IMR-90 (cell line): ENCODE results near the gene ARMC9. TPM values are rescaled to one million over a fixed set of nuclear protein-coding genes. Genes with fewer than 3 reads are reported as not detected.

ENCODE experiments used
- ATAC-seq: fragments of 200-7000 bp; cut with Tn5 transposase; 2 replicates; pipeline ENCODE4 v1.9.1; 2020; ENCODE audit warnings: low read depth, mild to moderate bottlenecking, moderate library complexity
- BruUV-seq: library from RNA; stranded (reverse); fragments of 400-500 nt; replicated peaks from 2 replicates; lab custom pipeline; 2021; lab: Mats Ljungman, UMichigan
- CTCF ChIA-PET: fragments of 300-600 bp; formaldehyde crosslinking; extraction: SDS; loops from one replicate; lab custom pipeline; 2021; ENCODE audit warnings: antibody characterized with exemption; lab: Yijun Ruan, JAX
- POLR2A ChIA-PET: fragments of 300-600 bp; sonication (Branson Sonifier 250); formaldehyde crosslinking; loops from one replicate; lab custom pipeline; 2022; ENCODE audit warnings: antibody characterized with exemption; ENCODE audit not compliant: unreplicated experiment; lab: Charles Lee
- DNase-seq: peaks from one replicate; pipeline ENCODE4 v3.0.0; 2013
- H2AFZ ChIP-seq: replicated peaks from 2 replicates; pipeline ENCODE3; 2013; ENCODE audit warnings: low read length, mild to moderate bottlenecking; ENCODE audit not compliant: poor library complexity
- H2AK5ac ChIP-seq: 2 replicates; pipeline ENCODE4 v1.6.1; 2013; ENCODE audit warnings: low read depth, low read length, inconsistent platforms
- H2AK9ac ChIP-seq: replicated peaks from 2 replicates; pipeline ENCODE3; 2013; ENCODE audit warnings: mild to moderate bottlenecking, low read depth, low read length, moderate library complexity; ENCODE audit not compliant: poor library complexity
- H2BK120ac ChIP-seq: 2 replicates; pipeline ENCODE4 v1.6.1; 2013; ENCODE audit warnings: low read depth, low read length, inconsistent platforms
- H2BK15ac ChIP-seq: 3 replicates; pipeline ENCODE4 v1.6.1; 2013; ENCODE audit warnings: low read depth, low read length, inconsistent platforms
- H2BK20ac ChIP-seq: 2 replicates; pipeline ENCODE4 v1.6.1; 2013; ENCODE audit warnings: low read depth, mild to moderate bottlenecking, inconsistent platforms, low read length, moderate library complexity
- H2BK5ac ChIP-seq: 2 replicates; pipeline ENCODE4 v1.6.1; 2013; ENCODE audit warnings: mild to moderate bottlenecking, low read depth, low read length, inconsistent platforms; ENCODE audit not compliant: poor library complexity, severe bottlenecking
- H3K14ac ChIP-seq: replicated peaks from 2 replicates; pipeline ENCODE4 v1.6.1; 2013; ENCODE audit warnings: low read depth, low read length, inconsistent platforms
- H3K18ac ChIP-seq: 2 replicates; pipeline ENCODE4 v1.6.1; 2013; ENCODE audit warnings: low read depth, low read length, control low read depth
- H3K23ac ChIP-seq: 2 replicates; pipeline ENCODE4 v1.6.1; 2013; ENCODE audit warnings: low read depth, low read length, inconsistent platforms
- H3K27ac ChIP-seq: 2 replicates; pipeline ENCODE4 v1.5.1; 2013; ENCODE audit warnings: mild to moderate bottlenecking, control low read depth, low read length; ENCODE audit not compliant: insufficient read depth
- H3K27me3 ChIP-seq: 2 replicates; pipeline ENCODE4 v1.6.1; 2013; ENCODE audit warnings: low read length; ENCODE audit not compliant: control insufficient read depth, insufficient read depth
- H3K36me3 ChIP-seq: 2 replicates; pipeline ENCODE4 v1.6.1; 2013; ENCODE audit warnings: low read length, mixed read lengths; ENCODE audit not compliant: control insufficient read depth, insufficient read depth
- H3K4ac ChIP-seq: 2 replicates; pipeline ENCODE4 v1.6.1; 2013; ENCODE audit warnings: low read depth, low read length, inconsistent platforms
- H3K4me1 ChIP-seq: 2 replicates; pipeline ENCODE4 v1.6.1; 2013; ENCODE audit warnings: low read length, mixed read lengths; ENCODE audit not compliant: control insufficient read depth, insufficient read depth
- H3K4me2 ChIP-seq: 2 replicates; pipeline ENCODE4 v1.6.1; 2013; ENCODE audit warnings: low read depth, mild to moderate bottlenecking, control low read depth, low read length, moderate library complexity
- H3K4me3 ChIP-seq: 2 replicates; pipeline ENCODE4 v1.5.1; 2013; ENCODE audit warnings: low read depth, mild to moderate bottlenecking, control low read depth, low read length, moderate library complexity; ENCODE audit not compliant: insufficient read depth
- H3K56ac ChIP-seq: 2 replicates; pipeline ENCODE4 v1.6.1; 2013; ENCODE audit warnings: low read length, inconsistent platforms; ENCODE audit not compliant: insufficient read depth; ENCODE audit errors: extremely low read depth
- H3K79me1 ChIP-seq, 2 experiments: 2 replicates each; pipeline ENCODE4 v1.6.1; 2013; ENCODE audit warnings: low read length in 2 of 2, inconsistent platforms in 1 of 2, low read depth in 1 of 2
- H3K9ac ChIP-seq: 2 replicates; pipeline ENCODE4 v1.6.1; 2013; ENCODE audit warnings: low read depth, low read length, control low read depth
- H3K9me1 ChIP-seq: 2 replicates; pipeline ENCODE4 v1.6.1; 2013; ENCODE audit warnings: low read length, inconsistent platforms; ENCODE audit not compliant: insufficient read depth
- H3K9me3 ChIP-seq: 2 replicates; pipeline ENCODE4 v1.6.1; 2013; ENCODE audit warnings: low read length; ENCODE audit not compliant: control insufficient read depth, insufficient read depth
- H4K20me1 ChIP-seq: 2 replicates; pipeline ENCODE4 v1.6.1; 2013; ENCODE audit warnings: low read length, inconsistent platforms; ENCODE audit not compliant: insufficient read depth
- H4K5ac ChIP-seq: 2 replicates; pipeline ENCODE4 v1.6.1; 2013; ENCODE audit warnings: mild to moderate bottlenecking, low read depth, low read length, control low read depth
- H4K8ac ChIP-seq, 2 experiments: 2 replicates each; pipeline ENCODE4 v1.6.1; 2013; ENCODE audit warnings: low read depth in 2 of 2, low read length in 2 of 2, control low read depth in 1 of 2, inconsistent platforms in 1 of 2
- H4K91ac ChIP-seq: 2 replicates; pipeline ENCODE4 v1.6.1; 2013; ENCODE audit warnings: low read depth, low read length, inconsistent platforms; ENCODE audit not compliant: insufficient read depth
- BHLHE40 ChIP-seq: fragments of 150-350 bp; IDR thresholded peaks from 2 replicates; pipeline ENCODE4 v1.6.1; 2016; ENCODE audit warnings: mild to moderate bottlenecking, low read depth, low read length
- CEBPB ChIP-seq: IDR thresholded peaks from 2 replicates; pipeline ENCODE4 v1.6.1; 2012; ENCODE audit warnings: low read depth, low read length, improper control_type of control experiment
- CHD1 ChIP-seq: IDR thresholded peaks from 2 replicates; pipeline ENCODE4 v1.6.1; 2012; ENCODE audit warnings: low read depth, low read length, improper control_type of control experiment
- FOS ChIP-seq: fragments of 150-350 bp; IDR thresholded peaks from 2 replicates; pipeline ENCODE4 v1.6.1; 2016; ENCODE audit warnings: low read depth, low read length
- MAFK ChIP-seq: IDR thresholded peaks from 2 replicates; pipeline ENCODE4 v1.6.1; 2012; ENCODE audit warnings: low read depth, low read length, improper control_type of control experiment
- MAZ ChIP-seq: IDR thresholded peaks from 2 replicates; pipeline ENCODE4 v1.6.1; 2012; ENCODE audit warnings: low read depth, mild to moderate bottlenecking, low read length, improper control_type of control experiment, moderate library complexity, borderline replicate concordance
- MXI1 ChIP-seq: IDR thresholded peaks from 2 replicates; pipeline ENCODE4 v1.6.1; 2012; ENCODE audit warnings: low read depth, mild to moderate bottlenecking, low read length, moderate library complexity, borderline replicate concordance
- NFE2L2 ChIP-seq: fragments of 150-350 bp; IDR thresholded peaks from 2 replicates; pipeline ENCODE4 v1.6.1; 2016; ENCODE audit warnings: low read depth, mild to moderate bottlenecking, low read length
- POLR2A ChIP-seq: IDR thresholded peaks from 2 replicates; pipeline ENCODE4 v1.6.1; 2012; ENCODE audit warnings: mild to moderate bottlenecking, low read depth, low read length
- RAD21 ChIP-seq: IDR thresholded peaks from 2 replicates; pipeline ENCODE4 v1.6.1; 2012; ENCODE audit warnings: low read length, improper control_type of control experiment
- RCOR1 ChIP-seq: IDR thresholded peaks from 2 replicates; pipeline ENCODE4 v1.6.1; 2012; ENCODE audit warnings: mild to moderate bottlenecking, low read length, improper control_type of control experiment; ENCODE audit not compliant: insufficient replicate concordance
- RFX5 ChIP-seq: IDR thresholded peaks from 2 replicates; pipeline ENCODE4 v1.8.0; 2012; ENCODE audit warnings: low read depth, mild to moderate bottlenecking, low read length, moderate library complexity
- SMC3 ChIP-seq: fragments of 150-350 bp; IDR thresholded peaks from 2 replicates; pipeline ENCODE4 v1.6.1; 2016; ENCODE audit warnings: low read depth, mild to moderate bottlenecking, antibody characterized with exemption, low read length, moderate library complexity
- WGBS, 2 experiments: methylation state at CpG; one replicate each; pipeline versions ENCODE4 v1.1.5 to v1.1.7; 2013; ENCODE audit warnings: missing lambda C conversion rate in 2 of 2; ENCODE audit not compliant: insufficient read length in 1 of 2; ENCODE audit errors: extremely low coverage in 2 of 2; 5-methylcytosine and 5-hydroxymethylcytosine counted together
- dilution Hi-C: fragments of 300-500 bp; cut with HindIII; formaldehyde crosslinking; loops from one replicate; pipeline ENCODE4 v1.14.3; 2018; ENCODE audit warnings: low sequenced_read_pairs; ENCODE audit not compliant: unreplicated experiment
- in situ Hi-C: fragments of 300-500 bp; cut with MboI; formaldehyde crosslinking; loops from 3 replicates; pipeline ENCODE4 v1.14.3; 2019; ENCODE audit warnings: low sequenced_read_pairs, inconsistent platforms, mixed read lengths
- intact Hi-C: fragments of 100-400 bp; cut with micrococcal nuclease; formaldehyde crosslinking; loops from 2 replicates; pipeline ENCODE4 v1.10.0; 2022
- polyA plus RNA-seq, 3 experiments: library from polyadenylated mRNA; depleted of rRNA; stranded (reverse); fragments of >200 nt; gene quantifications; 2 replicates each; pipeline ENCODE4 v1.2.3, GENCODE V29; 2012; ENCODE audit warnings: low replicate concordance in 1 of 3
- total RNA-seq: library from RNA; depleted of rRNA; stranded (reverse); fragments of >200 nt; gene quantifications from 2 replicates; pipeline ENCODE4 v1.2.3, GENCODE V29; 2012
- TF ChIP-seq, protein P1 (sequence below): fragments of 150-350 bp; IDR thresholded peaks from 2 replicates; pipeline ENCODE4 v1.6.1; 2017; ENCODE audit warnings: mild to moderate bottlenecking, antibody characterized with exemption, low read length, low read depth
- TF ChIP-seq, protein P2 (sequence below): conservative IDR thresholded peaks from 2 replicates; pipeline ENCODE4 v1.5.1; 2012; ENCODE audit warnings: mild to moderate bottlenecking, low read depth, low read length, improper control_type of control experiment
- TF ChIP-seq, protein P3 (sequence below): fragments of 150-350 bp; IDR thresholded peaks from 2 replicates; pipeline ENCODE4 v1.6.1; 2016; ENCODE audit warnings: low read depth, mild to moderate bottlenecking, low read length, moderate library complexity, borderline replicate concordance

ARMC9 gene
- total and polyA plus RNA-seq, 2 of the 4 experiments (the other 2 are of a cell fraction): 36.0 to 46.6 TPM

DNA sequence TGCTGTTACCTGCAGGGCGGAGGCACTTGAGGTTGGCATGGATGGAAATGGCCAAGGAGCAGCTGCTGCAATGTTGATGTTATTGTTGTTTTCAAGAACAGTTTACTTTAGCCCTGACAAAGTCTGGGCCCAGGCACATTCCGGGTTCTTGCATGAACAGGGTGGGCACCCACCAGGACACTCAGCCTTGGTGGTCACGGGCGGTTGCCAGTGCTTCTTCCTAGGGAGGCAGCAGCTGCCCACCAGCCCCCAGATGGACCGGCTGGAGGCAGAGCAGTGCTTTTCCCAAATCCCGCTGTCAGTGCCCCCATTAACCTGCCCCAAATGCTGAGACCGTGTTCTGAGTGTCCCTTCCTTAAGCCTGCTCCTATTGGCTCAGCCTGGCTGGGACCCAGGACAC is 158.6 kb downstream of the ARMC9 start:
- Histone ChIP-seq H3K56ac (no peak overlapping the region), H3K4me2 (no peak overlapping the region), H2AK5ac (no peak overlapping the region), H3K4ac (no peak overlapping the region), H3K4me3 (no peak overlapping the region), H3K14ac (no peak overlapping the region), H4K20me1 (no peaks in the 10 kb centered on the region), H2BK120ac (no peak overlapping the region), H3K79me1 (no peaks in the 10 kb centered on the region), H2BK20ac (no peak overlapping the region), H4K8ac (no peak overlapping the region), H3K27ac (no peak overlapping the region), H4K5ac (no peak overlapping the region), H3K4me1 (no peaks in the 10 kb centered on the region), H2BK5ac (no peak overlapping the region), H4K91ac (no peak overlapping the region), H3K9me1 (peaks cover 3% of the 10 kb centered on the region; the same call in 1 of the 2 replicates), H2AFZ (no peak overlapping the region), H3K23ac (no peak overlapping the region), H2AK9ac (no peak overlapping the region), H3K27me3 (no peaks in the 10 kb centered on the region), H3K9ac (no peak overlapping the region), H2BK15ac (no peak overlapping the region), H3K36me3 (peaks cover 7% of the 10 kb centered on the region; the same call in 1 of the 2 replicates), H3K18ac (no peak overlapping the region), H3K9me3 (no peaks in the 10 kb centered on the region)
- in situ Hi-C loops (no loop called here), intact Hi-C loops (no loop called here), dilution Hi-C loops (no loop called here)
- TF ChIP-seq SMC3 (no peak), CHD1 (no peak), RCOR1 (no peak), MAZ (no peak), NFE2L2 (no peak), RFX5 (no peak), FOS (no peak), RAD21 (no peak), POLR2A (no peak), BHLHE40 (no peak), MXI1 (no peak), MAFK (no peak), CEBPB (no peak)
- TF ChIP-seq, protein P1, sequence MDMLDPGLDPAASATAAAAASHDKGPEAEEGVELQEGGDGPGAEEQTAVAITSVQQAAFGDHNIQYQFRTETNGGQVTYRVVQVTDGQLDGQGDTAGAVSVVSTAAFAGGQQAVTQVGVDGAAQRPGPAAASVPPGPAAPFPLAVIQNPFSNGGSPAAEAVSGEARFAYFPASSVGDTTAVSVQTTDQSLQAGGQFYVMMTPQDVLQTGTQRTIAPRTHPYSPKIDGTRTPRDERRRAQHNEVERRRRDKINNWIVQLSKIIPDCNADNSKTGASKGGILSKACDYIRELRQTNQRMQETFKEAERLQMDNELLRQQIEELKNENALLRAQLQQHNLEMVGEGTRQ: no peak
- TF ChIP-seq, protein P2, sequence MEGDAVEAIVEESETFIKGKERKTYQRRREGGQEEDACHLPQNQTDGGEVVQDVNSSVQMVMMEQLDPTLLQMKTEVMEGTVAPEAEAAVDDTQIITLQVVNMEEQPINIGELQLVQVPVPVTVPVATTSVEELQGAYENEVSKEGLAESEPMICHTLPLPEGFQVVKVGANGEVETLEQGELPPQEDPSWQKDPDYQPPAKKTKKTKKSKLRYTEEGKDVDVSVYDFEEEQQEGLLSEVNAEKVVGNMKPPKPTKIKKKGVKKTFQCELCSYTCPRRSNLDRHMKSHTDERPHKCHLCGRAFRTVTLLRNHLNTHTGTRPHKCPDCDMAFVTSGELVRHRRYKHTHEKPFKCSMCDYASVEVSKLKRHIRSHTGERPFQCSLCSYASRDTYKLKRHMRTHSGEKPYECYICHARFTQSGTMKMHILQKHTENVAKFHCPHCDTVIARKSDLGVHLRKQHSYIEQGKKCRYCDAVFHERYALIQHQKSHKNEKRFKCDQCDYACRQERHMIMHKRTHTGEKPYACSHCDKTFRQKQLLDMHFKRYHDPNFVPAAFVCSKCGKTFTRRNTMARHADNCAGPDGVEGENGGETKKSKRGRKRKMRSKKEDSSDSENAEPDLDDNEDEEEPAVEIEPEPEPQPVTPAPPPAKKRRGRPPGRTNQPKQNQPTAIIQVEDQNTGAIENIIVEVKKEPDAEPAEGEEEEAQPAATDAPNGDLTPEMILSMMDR: no peak
- TF ChIP-seq, protein P3, sequence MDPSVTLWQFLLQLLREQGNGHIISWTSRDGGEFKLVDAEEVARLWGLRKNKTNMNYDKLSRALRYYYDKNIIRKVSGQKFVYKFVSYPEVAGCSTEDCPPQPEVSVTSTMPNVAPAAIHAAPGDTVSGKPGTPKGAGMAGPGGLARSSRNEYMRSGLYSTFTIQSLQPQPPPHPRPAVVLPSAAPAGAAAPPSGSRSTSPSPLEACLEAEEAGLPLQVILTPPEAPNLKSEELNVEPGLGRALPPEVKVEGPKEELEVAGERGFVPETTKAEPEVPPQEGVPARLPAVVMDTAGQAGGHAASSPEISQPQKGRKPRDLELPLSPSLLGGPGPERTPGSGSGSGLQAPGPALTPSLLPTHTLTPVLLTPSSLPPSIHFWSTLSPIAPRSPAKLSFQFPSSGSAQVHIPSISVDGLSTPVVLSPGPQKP: no peak
- DNase-seq (no peak), ATAC-seq (no peak)
- POLR2A ChIA-PET: no interaction called here
- BruUV-seq: no TSS peak
- WGBS, 2 experiments: 93% methylated on average over 6 of the region's 7 CpGs; no CpG with 5 or more reads in 1 of the 2 experiments
- CTCF ChIA-PET: interaction anchor here (1.0 kb wide), 1 partner anchor 60 kb away, joined by 3 read pairs; no protein-coding TSS in a partner anchor
